Adrenal gland (tissue), 12 donors: ENCODE results near the gene GSAP. TPM values are rescaled to one million over a fixed set of nuclear protein-coding genes. Genes with fewer than 3 reads are reported as not detected.

Experiments
- DNase-seq, 7 donors: peaks; one replicate each; pipeline ENCODE4 v3.0.0-alpha.2; 2019 to 2020
- H3K27ac ChIP-seq, 5 donors: fragments of 200-600 bp; sonication (generic) in 4 of 5; 1 replicate in 3 of 5; 2 replicates in 2 of 5; pipeline versions ENCODE4 v1.5.1 to v1.8.0; 2016 to 2020; ENCODE audit warnings: mild to moderate bottlenecking in 1 of 5
- H3K27me3 ChIP-seq: fragments of 200-600 bp; 2 replicates; pipeline ENCODE4 v1.8.0; 2021
- H3K36me3 ChIP-seq, 2 donors: fragments of 200-600 bp; replicated peaks in 1 of 2; 1 replicate in 1 of 2; 2 replicates in 1 of 2; pipeline versions ENCODE4 v1.5.1 to v1.8.0; 2018 to 2022
- H3K4me1 ChIP-seq, 2 donors: fragments of 200-600 bp; replicated peaks in 1 of 2; 1 replicate in 1 of 2; 2 replicates in 1 of 2; pipeline versions ENCODE4 v1.5.1 to v1.8.0; 2018 to 2021
- H3K4me3 ChIP-seq, 4 donors: fragments of 200-600 bp; sonication (generic) in 3 of 4; one replicate each; pipeline ENCODE4 v1.5.1; 2016 to 2018
- H3K9me3 ChIP-seq, 3 donors: fragments of 200-600 bp; sonication (generic) in 1 of 3; replicated peaks in 1 of 3; 1 replicate in 2 of 3; 2 replicates in 1 of 3; pipeline versions ENCODE4 v1.5.1 to v1.8.0; 2016 to 2021
- POLR2A ChIP-seq, 2 donors: fragments of 450-650 bp; IDR thresholded peaks; one replicate each; pipeline ENCODE4 v1.6.1; 2017; ENCODE audit warnings: antibody characterized with exemption in 2 of 2, mild to moderate bottlenecking in 2 of 2, moderate library complexity in 1 of 2
- WGBS, 4 donors: extraction: QIAGEN DNeasy Blood & Tissue Kit in 2 of 4; methylation state at CpG; one replicate each; pipeline versions ENCODE4 v1.1.5 to v1.1.7; 2013 to 2017; 5-methylcytosine and 5-hydroxymethylcytosine counted together
- intact Hi-C, 2 donors: fragments of 100-400 bp; cut with DNase I; formaldehyde crosslinking; loops; one replicate each; pipeline versions ENCODE4 v1.14.1 to v1.15.0; 2022 to 2023
- polyA plus RNA-seq, 3 donors: library from polyadenylated mRNA; stranded (reverse); fragments of 200-250 nt in 2 of 3; fragments of 350-450 nt in 1 of 3; fragmentation: Illumina TruSeq in 1 of 3; extraction: RNeasy Lipid Tissue Mini Kit (QIAGEN cat#74804) in 1 of 3; gene quantifications; one replicate each; pipeline ENCODE4 v1.2.3, GENCODE V29; 2013 to 2014
- total RNA-seq, 9 donors: library from RNA; depleted of rRNA in 4 of 9; stranded (reverse); fragments of >200 nt in 4 of 9; fragments of 120-200 nt in 1 of 9; fragmentation: NEBNext Ultra II Directional in 1 of 9; extraction: Animal tissue kit (Norgen Biotek cat#: 25700) in 1 of 9; gene quantifications; one replicate each; pipeline versions ENCODE4 v1.1.0 to v1.2.4, GENCODE V29; 2013 to 2023
- TF ChIP-seq, protein P1 (sequence below), 6 experiments: fragments of 450-650 bp in 4 of 6; fragments of 200-600 bp in 2 of 6; sonication (generic) in 1 of 6; IDR thresholded peaks; 1 replicate in 5 of 6; 2 replicates in 1 of 6; pipeline versions ENCODE4 v1.5.1 to v1.8.0; 2016 to 2021; ENCODE audit warnings: antibody characterized with exemption in 6 of 6, mild to moderate bottlenecking in 2 of 6, moderate library complexity in 1 of 6
- donor health status: healthy with polysubstance abuse.
- donor health status: Bipolar disorder and iron deficiency.
- donor health status: DM: yes; HTN: yes; CAD: no.
- donor health status: DM: no; HTN: no; CAD: no.
- donor health status: DM: no; HTN: no; CAD: no.
- donor health status: DM: yes; HTN: yes; CAD: no.

The GSAP gene
- total and polyA plus RNA-seq, 12 donors, result 10.3 to 56.1 (median 18.5) TPM

- no peaks in the 10 kb centered on the region for H3K9me3 ChIP-seq
- TF ChIP-seq, protein P1, sequence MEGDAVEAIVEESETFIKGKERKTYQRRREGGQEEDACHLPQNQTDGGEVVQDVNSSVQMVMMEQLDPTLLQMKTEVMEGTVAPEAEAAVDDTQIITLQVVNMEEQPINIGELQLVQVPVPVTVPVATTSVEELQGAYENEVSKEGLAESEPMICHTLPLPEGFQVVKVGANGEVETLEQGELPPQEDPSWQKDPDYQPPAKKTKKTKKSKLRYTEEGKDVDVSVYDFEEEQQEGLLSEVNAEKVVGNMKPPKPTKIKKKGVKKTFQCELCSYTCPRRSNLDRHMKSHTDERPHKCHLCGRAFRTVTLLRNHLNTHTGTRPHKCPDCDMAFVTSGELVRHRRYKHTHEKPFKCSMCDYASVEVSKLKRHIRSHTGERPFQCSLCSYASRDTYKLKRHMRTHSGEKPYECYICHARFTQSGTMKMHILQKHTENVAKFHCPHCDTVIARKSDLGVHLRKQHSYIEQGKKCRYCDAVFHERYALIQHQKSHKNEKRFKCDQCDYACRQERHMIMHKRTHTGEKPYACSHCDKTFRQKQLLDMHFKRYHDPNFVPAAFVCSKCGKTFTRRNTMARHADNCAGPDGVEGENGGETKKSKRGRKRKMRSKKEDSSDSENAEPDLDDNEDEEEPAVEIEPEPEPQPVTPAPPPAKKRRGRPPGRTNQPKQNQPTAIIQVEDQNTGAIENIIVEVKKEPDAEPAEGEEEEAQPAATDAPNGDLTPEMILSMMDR (IDR thresholded peaks at IDR 0.05), result no peak
- no peak for TF ChIP-seq POLR2A (IDR thresholded peaks at IDR 0.05)
- WGBS, 4 donors, result 88 to 95% (median 90%) methylated on average over 1 of the region's 1 CpG
These were observed 20.5 kb downstream of the GSAP start for GRCh38 chr7:77395626-77396025.

DNA sequence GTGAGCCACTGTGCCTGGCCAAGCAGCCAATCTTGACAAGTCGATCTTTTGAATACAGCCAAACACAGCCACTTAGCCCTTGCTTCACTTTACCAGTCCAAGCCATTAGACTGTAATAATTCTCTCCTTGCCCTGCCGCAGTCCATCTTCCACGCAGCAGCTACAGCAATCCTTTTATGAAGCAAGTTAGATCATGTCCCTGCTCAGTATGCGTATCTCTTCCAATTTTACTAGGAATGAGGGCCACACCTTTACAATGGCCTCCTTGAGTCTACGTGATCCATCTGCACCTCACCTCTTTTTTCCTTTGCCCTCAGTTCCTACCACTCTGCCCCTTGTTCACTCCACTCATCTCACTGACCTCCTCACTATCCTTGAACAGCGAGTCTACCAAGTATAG is 22.2 kb downstream of the GSAP start:
- intact Hi-C loops, result no loop called here
- TF ChIP-seq, protein P1 (IDR thresholded peaks at IDR 0.05), result no peak
- no peak for TF ChIP-seq POLR2A (IDR thresholded peaks at IDR 0.05)
- DNase-seq, result no peak
- Histone ChIP-seq H3K4me1 (no peaks in the 10 kb centered on the region), H3K4me3 (no peak overlapping the region), H3K27me3 (no peaks in the 10 kb centered on the region), H3K9me3 (no peaks in the 10 kb centered on the region), H3K27ac (no peak overlapping the region), H3K36me3 (no peaks in the 10 kb centered on the region)
- WGBS, 4 donors, result 86 to 97% (median 96%) methylated on average over 6 of the region's 6 CpGs

More at GRCh38 chr7:77395626-77396025, 20.5 kb downstream of the GSAP start:
- Histone ChIP-seq H3K36me3 (no peaks in the 10 kb centered on the region), H3K4me1 (no peaks in the 10 kb centered on the region), H3K4me3 (no peak overlapping the region), H3K27me3 (no peaks in the 10 kb centered on the region), H3K27ac (no peak overlapping the region)
- DNase-seq, result no peak
- intact Hi-C loops, result no loop called here

DNA sequence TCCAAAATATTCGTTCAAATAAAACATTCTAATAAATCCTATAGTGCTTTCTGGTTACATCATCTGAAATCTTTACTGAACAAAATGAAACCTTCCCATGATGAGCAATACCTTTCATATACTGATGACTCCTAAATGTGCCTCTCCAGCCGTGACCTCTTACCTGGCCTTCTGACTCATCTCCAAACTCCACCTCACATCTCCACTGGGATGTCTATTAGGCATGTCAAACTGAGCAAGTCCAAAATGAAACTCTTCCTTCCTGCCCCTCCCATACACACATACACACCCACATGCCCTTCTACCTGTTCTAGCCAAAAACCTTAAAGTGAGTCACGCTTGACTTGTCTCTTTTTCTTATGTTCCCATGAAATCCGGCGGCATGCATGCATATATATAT is 22.9 kb downstream of the GSAP start:
- TF ChIP-seq POLR2A (IDR thresholded peaks at IDR 0.05), result no peak
- TF ChIP-seq, protein P1 (IDR thresholded peaks at IDR 0.05), result no peak
- DNase-seq, result no peak
- intact Hi-C loops, result no loop called here
- Histone ChIP-seq H3K27me3 (no peaks in the 10 kb centered on the region), H3K9me3 (no peaks in the 10 kb centered on the region), H3K4me3 (no peak overlapping the region), H3K27ac (no peak overlapping the region), H3K36me3 (no peaks in the 10 kb centered on the region), H3K4me1 (peaks cover 0 to 5% of the 10 kb centered on the region in 2 donors)
- WGBS, 4 donors, result 88 to 94% (median 91%) methylated on average over 5 of the region's 5 CpGs

DNA sequence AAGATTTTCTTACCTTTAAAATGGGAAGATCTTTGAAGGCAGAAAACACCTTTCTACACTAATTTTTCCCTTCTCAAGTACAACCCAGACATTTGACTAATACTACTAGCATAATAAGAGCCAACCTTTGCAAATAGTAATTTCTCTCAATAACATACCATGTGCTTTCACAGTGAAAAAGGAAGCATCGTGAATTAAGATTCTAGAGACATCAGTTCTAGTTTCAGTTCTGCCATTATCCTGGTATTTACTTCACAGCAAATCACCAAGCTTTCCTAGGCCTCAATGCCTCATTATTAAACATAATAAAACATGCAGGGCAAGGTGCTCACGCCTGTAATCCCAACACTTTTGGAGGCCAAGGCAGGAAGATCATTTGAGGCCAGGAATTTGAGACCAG is 24.9 kb downstream of the GSAP start:
- peaks cover 0 to 10% of the 10 kb centered on the region in 2 donors for H3K4me1 ChIP-seq
- no peaks in the 10 kb centered on the region for H3K9me3 ChIP-seq
- 65 to 89% (median 83%) methylated on average over 2 of the region's 2 CpGs for WGBS, 4 donors
- no peak overlapping the region for H3K4me3 ChIP-seq
- no peak for TF ChIP-seq POLR2A (IDR thresholded peaks at IDR 0.05)
- TF ChIP-seq, protein P1 (IDR thresholded peaks at IDR 0.05), result no peak
- no peaks in the 10 kb centered on the region for H3K27me3 ChIP-seq
- H3K36me3 ChIP-seq, result peaks cover 0 to 10% of the 10 kb centered on the region in 2 donors
- no peak for DNase-seq
- intact Hi-C loops, result no loop called here
- H3K27ac ChIP-seq, result peak overlapping the region in 1 of 5 donors; percentile 10
